Measurements from ENCODE around the gene ATOSB.

Gene ATOSB

GRCh38 chr9:35054871-35055644, 60.6 kb downstream of the ATOSB start:
- in situ Hi-C loops (cut with MboI; ENCODE audit: low sequenced_read_pairs), result no loop called here

DNA sequence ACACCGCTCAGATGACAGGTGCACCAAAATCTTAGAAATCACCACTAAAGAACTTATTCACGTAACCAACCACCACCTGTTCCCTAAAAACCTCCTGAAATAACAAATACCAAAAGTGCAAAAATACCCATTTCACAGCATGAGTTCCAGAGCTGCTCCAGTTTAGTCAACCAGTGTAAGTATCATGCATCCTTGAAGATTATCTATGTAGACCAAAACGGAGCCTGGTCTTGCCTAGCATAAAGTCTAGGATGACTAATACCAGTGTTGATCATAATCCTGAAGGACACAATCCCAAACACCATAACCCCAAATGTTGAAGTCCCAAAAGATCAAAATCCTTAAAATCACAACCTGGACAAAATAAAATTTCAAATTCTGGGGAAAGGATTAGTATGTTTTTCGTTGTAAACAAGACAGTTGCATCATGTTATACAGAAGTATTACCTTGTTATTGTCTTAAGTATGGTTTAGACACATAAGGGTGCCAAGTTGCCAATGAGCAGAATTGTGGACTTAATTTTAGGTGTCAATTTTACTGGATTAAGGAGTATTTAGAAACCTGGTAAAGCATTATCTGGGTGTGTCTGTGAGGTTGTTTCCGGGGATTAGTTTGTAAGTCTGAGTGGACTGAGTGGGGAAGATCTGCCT, 61.4 kb downstream of the ATOSB start:
- in situ Hi-C loops (cut with MboI; ENCODE audit: low sequenced_read_pairs), result no loop called here
